ENCODE data around the gene USP14.

DNA sequence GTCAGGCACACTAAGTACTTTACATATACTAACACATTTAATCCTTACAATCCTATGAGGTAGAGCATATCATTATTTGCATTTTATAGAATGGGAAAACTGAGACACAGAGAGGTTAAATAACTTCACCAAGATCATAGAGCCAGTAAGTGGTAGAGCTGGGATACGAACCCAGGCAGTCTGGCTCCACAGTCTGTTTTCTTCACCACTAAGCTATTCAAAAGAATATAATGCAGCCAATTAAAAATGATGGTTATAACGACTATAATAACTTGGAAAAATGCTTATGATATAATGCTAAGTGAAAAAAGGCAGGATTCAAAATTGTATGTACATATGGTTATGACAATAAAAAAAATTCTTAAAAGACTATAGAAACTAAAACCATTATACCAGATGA lies 102.2 kb downstream of the USP14 start:
- TF ChIP-seq, protein P1, sequence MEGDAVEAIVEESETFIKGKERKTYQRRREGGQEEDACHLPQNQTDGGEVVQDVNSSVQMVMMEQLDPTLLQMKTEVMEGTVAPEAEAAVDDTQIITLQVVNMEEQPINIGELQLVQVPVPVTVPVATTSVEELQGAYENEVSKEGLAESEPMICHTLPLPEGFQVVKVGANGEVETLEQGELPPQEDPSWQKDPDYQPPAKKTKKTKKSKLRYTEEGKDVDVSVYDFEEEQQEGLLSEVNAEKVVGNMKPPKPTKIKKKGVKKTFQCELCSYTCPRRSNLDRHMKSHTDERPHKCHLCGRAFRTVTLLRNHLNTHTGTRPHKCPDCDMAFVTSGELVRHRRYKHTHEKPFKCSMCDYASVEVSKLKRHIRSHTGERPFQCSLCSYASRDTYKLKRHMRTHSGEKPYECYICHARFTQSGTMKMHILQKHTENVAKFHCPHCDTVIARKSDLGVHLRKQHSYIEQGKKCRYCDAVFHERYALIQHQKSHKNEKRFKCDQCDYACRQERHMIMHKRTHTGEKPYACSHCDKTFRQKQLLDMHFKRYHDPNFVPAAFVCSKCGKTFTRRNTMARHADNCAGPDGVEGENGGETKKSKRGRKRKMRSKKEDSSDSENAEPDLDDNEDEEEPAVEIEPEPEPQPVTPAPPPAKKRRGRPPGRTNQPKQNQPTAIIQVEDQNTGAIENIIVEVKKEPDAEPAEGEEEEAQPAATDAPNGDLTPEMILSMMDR (IDR thresholded peaks at IDR 0.05) = no peak
- no peak for TF ChIP-seq POLR2A (IDR thresholded peaks at IDR 0.05)
